T-helper 2 cell (primary cell): ENCODE measurements around the gene SORCS2.
"Not testable (repeated sequence)": the region's sequence is repeated elsewhere in the genome, so short reads cannot be mapped to it uniquely, and the experiment has no call there.

Source experiments
- DNase-seq, 5 experiments: peaks; one replicate each; pipeline versions ENCODE4 v3.0.0 to v3.0.0-alpha.2; 2012 to 2022

The SORCS2 gene

DNA sequence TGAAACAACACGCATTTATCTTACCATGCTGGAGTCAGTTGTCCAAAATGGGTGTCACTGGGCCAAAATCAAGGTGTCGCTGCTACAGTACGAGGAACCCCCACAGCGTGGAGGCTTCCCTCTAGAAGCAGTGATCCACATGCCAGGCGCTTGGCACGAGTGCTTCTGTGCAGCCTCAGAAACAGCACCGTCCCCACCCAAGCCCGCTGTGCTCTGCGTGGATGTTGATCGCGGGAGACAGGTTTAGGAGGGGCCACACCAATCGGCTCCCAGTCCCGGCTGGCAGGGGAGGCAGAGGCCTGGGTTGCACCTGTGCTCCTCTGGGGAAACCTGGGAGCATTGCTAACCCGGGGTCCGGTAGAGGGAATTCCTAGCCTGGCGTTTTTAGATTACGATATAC lies 407.9 kb downstream of the SORCS2 start:
- no peak for DNase-seq

DNA sequence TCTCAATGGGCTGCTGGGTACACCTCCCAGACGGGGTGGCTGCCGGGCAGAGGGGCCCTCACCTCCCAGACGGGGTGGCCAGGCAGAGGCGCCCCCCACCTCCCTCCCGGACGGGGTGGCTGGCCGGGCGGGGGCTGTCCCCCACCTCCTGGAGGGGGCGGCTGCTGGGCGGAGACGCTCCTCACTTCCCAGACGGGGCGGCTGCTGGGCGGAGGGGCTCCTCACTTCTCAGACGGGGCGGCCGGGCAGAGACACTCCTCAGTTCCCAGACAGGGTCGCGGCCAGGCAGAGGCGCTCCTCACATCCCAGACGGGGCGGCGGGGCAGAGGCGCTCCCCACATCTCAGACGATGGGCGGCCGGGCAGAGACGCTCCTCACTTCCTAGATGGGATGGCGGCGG lies 409.8 kb downstream of the SORCS2 start:
- not testable (repeated sequence) for DNase-seq

DNA sequence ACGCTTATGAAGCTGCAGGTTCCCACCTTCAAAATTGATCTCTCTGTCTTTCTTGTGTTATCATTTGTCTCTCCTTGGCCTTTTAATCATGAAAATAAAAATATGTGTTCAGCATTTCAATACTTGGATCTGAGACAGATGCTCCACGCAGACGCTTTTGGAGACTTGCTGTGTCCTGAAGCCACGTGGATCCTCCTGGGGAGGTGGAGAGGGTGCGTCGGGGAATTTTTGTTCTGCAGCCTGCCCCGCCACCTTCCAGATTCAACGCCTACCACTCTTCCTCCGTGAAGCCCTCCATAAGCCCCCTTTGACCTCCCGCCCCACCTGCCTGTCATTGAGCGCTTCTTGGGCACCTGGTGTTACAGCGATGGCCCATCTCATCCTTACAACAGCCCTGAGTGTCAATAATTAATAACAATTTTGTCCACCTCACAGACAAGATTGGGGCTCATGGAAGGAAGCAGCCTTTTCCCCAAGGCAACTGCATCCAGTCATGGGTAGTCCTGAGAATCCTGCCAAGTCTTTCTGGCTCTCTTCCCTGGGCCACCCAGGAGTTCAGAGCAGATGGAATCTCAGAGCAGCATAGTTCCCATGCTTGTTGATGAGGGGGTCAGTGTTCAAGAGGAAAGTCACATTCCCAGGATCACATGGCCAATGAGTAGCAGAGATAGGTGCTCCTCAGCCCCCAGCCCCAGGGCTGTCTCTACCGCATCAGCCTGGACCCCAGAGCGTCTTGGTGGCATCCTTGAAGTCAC lies 415.0 kb downstream of the SORCS2 start:
- DNase-seq = no peak

DNA sequence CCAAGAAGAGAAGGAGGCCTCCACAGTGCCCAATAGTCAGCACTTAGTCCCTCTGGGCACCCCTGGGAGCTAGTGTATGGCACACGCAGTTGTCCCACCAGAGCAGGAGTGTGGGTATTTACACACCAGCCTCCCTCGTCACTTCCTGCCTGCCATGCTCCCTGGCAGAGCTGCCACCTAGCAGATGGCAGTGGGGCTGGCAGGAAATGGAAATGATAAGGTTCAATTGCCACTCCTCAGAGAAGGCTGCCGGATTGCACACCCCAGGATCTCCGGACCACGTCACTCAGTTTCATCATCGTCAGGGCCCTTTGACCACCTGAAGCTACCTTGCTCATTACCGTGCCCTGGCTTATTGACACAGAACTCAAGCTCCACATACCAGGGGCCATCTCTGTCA lies 415.7 kb downstream of the SORCS2 start:
- no peak for DNase-seq

DNA sequence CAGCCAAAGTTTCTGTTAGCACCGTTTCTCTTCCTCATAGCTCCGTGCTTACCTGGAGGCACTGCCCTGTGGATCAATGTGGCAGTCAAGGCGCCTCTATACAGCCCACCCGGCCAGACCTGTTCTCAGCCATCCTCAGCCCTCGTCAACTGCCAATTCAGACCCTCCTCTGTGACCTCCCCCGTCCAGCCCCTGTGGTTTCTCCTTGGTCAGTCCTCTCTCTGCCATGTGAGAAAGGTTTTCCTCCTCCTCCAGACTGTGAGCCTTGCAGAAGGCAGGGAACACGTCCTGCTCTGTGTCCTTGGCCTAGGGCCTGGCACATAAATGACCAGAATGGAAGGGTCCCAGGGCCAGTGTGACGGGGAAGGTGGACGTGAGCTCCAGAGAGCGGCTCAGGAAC lies 417.0 kb downstream of the SORCS2 start:
- no peak for DNase-seq

DNA sequence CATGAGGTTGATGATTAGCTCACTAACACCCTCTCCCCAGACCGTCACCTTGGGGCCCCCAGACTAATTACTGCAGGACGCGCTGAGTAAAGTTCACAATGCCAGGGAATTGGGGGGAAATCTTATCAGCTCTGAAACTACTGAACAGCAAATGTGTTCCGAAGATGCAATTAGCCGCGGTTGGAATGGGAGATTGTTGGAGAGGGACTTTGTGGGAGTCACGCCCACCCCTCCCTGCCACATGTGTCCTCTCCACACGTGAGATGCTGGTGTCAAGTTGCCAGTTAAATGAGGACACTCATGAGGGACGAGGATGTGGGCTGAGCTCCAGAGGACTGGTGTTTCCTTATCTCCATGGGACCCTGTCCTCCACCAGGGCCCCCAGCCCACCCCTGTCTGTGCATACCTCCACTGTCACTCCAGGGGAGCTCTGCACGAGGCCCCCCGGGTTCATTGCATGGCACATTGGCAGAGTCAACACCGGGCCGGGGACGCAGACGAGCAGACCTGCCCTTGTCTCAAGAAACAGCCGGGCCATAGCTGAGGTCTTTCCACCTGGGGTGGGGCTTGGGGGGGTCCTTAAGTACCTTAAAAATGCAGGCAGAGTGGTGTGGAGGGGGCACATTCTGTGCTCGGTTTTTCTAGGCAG lies 417.8 kb downstream of the SORCS2 start:
- no peak for DNase-seq

DNA sequence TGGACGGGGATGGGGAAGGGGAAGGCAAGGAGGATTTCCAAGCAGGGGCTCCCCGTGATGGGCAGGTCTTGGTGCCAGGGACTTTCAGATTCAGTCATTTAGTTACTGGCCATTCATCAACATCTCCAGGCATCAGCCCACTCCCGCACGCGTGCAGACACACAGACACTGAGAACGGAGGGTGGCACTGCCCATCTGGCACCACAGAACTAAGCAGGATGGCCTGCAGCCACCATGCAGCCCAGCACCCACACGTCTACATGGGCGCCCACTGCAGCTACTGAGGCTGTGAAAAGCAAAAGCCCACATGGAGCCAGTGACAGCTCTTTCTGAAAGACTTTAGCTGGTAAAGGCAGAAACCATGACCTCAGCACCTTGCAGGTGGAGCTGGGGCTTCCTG lies 418.5 kb downstream of the SORCS2 start:
- DNase-seq = no peak

DNA sequence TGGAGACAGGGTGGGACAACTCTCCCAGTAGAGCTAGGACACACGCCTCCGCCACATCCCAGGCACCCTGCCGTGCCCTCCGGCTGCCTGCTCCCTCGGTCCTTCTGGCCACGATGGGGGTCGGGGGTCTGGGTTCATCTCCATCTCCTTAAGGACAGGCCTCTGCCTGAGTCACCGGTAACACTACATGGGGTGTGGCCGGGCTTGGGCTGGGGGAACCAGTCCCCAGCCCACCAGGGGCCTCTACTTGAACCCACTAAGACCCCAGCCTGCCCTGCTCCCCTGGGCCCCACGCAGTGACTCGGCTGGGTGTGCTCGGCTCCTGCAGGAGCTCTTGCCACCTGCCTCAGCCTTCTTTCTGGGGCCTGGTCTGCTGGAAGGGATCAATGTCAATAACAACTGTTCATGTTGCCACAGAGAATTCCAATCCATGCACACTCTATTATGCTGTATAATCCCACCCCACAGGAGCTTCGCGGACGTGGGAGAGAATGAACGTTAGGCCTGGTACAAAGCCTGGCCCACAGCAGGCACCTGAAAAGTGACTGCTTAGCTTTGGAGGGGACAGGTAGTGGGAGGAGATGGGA lies 420.1 kb downstream of the SORCS2 start:
- DNase-seq = no peak

DNA sequence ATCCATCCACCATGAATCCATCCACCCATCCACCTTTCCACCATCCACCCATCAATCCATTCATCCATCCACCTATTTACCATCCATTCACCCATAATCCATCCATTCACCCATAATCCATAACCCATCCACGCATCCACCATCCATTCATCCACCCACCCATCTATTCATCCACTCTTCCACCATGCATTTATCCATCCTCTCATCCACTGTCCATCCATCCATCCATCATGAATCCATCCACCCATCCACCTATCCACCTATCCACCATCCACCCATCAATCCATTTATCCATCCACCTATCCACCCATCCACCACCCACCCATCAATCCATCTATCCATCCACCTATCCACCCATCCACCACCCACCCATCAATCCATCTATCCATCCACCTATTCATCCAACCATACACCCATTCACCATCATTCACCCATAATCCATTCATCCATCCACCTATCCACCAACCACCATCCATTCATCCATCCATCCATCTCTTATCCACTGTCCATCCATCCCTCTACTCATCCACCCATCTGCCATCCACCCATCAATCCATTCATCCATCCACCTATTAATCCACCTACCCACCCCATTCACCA lies 422.1 kb downstream of the SORCS2 start:
- no peak for DNase-seq

DNA sequence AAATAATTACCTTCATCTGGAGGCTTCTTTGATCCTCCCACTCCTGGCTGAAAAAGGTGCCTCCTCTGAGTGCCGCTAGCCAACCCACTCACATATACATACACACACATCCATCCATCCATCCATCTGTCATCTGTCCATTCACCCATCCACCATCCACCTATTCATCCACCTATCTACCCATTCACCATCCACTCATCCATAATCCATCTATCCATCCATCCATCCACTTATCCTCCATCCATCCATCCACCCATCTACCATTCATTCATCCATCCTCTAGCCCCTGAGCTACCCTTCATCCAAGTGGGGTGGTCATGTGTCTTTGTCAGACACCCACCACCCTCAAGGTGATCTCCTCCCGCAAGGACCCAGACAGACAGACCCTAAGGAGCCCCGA lies 423.9 kb downstream of the SORCS2 start:
- no peak for DNase-seq

DNA sequence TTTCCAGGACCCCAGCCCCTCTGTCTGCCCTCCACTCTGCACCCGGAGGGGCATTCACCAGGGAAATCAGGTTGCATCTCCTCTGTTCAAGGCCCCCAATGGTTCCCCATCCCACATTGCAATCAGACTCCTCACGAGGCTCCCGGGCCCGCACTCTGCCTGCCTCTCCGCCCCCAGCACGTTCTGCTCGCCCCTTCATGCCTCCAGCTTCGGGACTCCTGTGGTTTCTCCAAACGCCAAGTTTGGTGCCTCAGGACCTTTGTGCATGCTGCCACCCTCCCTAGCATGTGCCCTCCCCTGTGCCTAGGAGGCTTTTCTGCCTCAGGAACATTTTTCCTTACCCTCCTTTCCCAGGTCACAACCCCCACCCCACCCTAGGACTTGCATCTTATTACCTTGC lies 426.0 kb downstream of the SORCS2 start:
- no peak for DNase-seq

DNA sequence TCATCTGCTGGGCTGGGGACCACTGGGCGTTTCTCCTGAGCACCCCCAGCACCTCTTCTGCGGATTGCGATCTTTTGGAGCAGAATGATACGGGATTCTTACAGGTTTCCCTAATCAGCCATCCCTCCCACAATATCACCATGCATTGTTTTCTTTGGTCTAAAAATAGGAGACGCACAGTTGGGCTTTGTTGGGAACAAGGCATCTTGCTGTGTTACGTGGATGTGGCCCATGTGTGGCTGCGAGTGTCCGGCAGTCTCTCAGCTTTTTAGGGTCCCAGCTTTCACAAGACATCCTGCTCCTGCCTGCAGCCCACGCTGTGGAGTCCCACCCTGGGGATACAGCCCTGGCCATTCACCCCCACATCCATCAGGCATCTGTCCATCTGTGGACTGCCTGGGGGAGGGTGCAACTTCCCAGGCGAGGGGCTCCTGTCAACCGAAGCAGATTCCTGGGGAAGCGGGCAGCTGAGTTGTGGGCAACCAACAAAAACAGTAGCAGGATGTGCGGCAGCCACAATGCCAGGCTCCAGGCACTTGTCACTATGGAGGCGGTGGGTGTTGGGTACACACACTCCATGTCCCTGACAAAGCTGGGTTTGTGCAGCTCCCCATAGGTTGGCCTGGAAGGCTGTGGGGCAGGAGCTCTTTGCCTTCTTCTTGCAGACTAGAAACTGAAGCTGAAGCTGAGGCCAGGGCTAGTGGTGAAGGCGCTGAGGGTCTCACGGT lies 427.9 kb downstream of the SORCS2 start:
- no peak for DNase-seq

DNA sequence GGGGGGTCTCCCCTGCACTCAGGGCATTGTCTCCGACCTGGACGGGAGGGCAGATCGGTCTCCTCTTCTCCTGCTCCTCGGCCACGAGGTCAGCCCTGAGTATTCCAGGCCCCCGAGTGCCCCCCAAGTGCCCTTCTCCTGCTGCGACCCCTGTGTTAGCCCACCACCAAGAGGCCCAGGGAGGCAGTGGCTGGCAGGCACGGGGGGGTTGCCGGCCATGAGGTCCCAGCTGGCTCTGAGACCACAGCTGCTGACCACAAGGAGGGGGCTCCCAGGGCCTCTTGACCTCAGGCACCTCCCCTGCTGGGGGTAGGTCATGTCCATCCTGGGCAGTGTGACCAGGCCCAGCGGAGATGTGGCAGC lies 428.5 kb downstream of the SORCS2 start:
- no peak for DNase-seq

DNA sequence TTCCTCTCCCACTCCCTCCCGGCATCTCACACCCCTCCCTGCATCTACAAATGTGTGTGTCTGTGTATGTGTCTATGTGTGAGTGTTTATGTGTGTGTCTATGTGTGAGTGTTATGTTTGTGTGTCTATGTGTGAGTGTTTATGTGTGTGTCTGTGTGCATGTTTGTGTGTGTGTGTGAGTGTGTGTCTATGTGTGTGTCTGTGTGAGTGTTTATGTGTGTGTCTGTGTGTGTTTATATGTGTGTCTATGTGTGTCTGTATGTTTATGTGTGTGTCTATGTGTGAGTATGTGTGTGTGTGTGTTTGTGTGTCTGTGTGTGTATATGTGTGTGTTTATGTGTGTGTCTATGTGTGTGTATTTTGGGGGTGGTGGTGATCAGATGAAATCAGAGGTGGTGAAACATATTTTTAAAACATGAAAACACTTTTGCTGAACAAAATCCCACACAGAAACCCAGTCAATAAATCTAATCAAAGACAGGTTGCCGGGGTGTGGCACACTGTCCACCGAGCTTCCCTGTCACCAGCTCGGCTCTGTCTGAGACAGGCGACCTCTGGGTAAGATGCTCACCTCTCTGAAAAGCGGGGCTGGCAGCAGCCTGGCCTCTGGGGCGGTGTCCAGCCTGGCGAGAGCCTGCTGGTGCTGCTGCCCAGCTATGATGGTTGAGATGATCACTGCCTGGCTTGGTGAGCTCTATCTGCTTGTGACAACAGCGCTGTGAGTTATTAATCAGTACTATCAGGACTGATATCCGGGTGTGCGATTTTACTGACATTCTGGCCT lies 429.1 kb downstream of the SORCS2 start:
- DNase-seq = no peak

DNA sequence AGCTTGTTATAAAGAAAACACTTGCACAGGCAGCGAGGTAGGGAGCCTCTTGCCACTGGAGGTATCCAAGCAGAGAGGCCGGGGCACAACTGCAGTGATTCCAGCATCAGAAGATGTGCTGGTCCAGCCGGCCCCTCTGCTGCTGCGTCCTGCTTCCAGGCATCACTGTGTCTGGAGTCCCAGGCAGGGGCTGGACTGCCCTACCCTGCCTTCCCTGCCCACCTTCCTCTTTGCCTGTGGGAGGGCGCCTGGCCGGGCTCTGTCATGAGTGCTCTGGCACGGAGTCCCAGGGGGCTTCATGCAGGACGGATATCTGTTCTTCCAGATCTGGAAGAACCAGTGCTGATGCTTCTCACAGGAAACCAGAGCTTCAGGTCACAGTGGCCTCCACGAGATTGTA lies 430.0 kb downstream of the SORCS2 start:
- DNase-seq = no peak

DNA sequence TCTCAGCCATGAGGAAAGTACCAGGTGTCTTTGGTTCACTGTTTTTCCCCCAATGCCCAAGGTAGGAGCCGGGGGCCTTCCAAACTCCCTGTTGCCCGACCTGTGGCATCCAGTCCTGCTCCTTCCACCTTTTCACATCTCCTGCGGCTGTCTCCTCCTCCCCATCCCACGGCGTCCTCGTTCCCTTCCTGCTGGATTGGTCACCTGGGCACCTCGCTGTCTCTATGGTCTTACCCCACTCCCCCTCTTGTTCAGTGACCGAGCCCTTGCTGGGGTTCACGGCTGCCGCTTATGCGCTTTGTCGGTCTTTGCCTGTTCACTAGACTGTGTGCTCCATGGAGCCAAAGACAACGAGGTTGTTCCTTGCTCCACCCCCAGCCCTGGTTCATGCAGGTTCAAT lies 431.1 kb downstream of the SORCS2 start:
- DNase-seq = no peak

DNA sequence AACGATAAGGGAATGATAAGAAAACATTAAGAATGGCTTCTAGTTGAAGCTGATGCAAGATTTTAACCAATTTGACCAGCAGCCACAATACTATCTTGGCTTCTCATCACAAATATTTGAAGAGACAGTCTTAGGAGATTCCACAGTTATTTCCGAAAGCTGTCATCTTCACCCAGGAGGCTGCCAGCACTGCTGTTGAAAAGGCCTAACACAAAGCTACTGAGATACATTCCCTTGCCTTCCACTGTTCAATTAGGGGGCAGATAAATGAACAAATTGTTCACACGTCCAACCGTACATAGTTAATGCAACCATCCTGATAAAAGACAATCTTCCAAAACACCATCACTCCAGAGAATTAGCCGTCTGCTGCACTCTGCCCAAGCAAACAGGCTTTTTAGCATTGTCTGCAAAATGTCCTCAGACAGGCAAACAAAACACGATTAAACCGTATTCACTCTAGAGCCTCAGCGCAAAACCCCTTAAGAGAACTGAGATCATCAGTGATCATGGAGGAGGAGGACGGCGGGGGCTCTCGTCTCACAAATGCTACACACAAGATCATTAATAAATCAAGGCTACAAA lies 432.1 kb downstream of the SORCS2 start:
- DNase-seq = no peak

DNA sequence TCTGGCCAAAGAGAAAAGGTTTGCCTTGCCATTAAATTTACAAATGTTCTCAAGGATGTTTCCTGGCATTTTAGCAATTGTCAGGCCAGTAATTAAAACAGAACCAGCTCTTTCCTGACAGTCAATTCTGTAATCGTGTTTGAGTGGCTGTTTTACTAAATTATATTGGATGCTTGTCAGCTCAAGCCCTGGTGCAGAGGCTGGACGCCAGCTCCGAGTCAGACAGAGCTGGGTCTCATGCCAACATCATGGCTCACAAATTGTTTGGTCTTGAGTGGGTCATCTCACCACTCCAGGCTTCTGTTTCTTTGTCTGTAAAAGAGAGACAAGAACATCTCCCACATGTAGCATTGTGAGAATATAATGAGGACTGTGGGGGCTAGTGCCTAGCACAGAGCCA lies 432.7 kb downstream of the SORCS2 start:
- no peak for DNase-seq

DNA sequence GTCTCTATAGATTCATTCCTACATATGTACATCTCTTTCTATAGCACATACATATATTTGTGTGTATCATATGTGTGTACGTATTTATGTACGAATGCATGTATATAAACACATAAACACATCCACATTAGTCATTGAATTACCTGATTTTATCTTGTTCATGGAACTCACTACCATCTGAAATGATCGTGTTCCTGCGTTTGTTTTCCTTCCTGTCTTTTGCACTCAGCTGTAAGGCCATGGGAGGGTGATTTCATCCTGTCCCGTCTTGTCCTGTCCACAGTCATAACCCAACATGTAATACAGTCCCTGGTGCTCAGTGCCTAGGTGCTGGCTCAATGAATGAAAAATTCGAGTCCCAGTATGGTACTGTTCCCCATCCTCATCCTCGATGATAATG lies 434.2 kb downstream of the SORCS2 start:
- no peak for DNase-seq

DNA sequence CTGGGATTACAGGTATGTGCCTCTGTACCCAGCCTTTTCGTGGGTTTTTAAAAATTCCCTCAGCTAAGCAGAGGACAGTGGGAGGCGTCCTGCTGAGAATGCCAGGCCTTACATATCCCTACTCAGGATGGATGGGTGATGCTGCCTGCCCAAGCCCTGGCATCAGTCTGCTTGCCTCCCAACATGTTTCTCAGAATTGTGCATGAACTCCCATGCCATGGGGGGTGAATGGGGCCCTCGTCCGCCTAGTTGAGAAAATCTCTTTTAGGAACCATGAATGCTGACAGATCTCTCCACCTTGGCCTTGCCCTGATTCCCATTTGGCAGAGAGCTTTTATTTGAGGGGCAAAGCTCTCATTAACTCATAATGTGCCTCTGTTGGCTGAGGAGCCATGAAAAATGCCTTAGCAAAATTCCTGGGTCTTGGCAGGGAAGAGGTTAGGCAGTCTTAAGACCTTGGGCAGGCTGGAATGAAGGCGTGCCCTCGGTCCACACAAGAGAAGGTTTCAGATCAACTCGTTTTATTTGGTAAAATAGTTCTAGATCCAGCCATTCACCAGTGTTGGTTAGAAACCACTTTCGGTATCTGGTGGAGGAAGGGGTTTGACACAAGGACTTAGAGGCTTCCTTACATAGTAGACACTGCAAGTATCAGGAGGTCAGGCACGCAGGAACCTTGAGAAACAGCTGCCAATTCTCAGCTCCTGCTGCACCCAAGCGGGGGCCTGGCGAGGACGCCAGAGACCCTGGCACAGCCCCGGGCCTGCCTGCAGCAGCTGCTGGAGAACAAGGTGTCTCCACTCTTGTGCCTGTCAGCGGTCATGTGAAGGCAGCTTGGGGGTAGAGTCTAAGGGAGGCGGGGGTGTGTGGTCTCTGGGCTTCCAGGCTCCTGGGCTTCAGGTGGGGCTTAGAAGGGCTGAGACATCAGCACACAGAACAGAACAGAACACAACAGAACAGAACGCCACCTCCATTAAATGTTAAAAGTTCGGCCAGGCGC lies 435.2 kb downstream of the SORCS2 start:
- no peak for DNase-seq

DNA sequence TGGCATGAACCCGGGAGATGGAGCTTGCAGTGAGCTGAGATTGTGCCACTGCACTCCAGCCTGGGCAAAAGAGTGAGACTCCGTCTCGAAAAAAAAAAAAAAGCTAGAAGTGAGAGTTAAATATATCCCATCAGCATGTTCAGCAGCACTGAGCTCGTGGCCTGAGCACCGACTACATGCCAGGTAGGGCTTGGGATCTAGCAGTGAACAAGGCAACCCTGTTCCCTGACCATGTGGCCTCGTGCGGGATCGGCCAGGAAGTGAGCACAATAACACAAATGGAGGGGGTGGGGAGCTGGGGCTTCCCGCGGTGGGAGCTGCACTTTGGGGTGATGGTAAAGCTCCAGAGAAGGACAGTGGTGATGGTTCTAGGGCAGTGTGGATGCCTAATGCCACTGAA lies 436.1 kb downstream of the SORCS2 start:
- DNase-seq = no peak
